OCI-LY3 (cell line): Measurements from ENCODE around the gene CCM2.

ENCODE experiments used
- H2AFZ ChIP-seq: fragments of 200-600, 300-600 bp; shearing (Covaris generic); 2 replicates; pipeline ENCODE4 v1.6.0; 2014; ENCODE audit warnings: antibody characterized with exemption, low read depth, low read length
- H3K27ac ChIP-seq: fragments of 200-600, 300-600 bp; sonication (generic); 2 replicates; pipeline ENCODE4 v1.5.1; 2014; ENCODE audit warnings: mild to moderate bottlenecking, low read length, moderate library complexity, mixed read lengths
- H3K27me3 ChIP-seq: fragments of 200-600, 300-600 bp; sonication (generic); 2 replicates; pipeline ENCODE4 v1.6.1; 2014; ENCODE audit warnings: low read depth, low read length, mixed read lengths
- H3K36me3 ChIP-seq: fragments of 200-600, 300-600 bp; sonication (generic); replicated peaks from 2 replicates; pipeline ENCODE3; 2014; ENCODE audit warnings: low read depth, low read length, mixed read lengths
- H3K4me1 ChIP-seq: fragments of 300-600, 200-600 bp; sonication (generic); 2 replicates; pipeline ENCODE4 v1.6.1; 2014; ENCODE audit warnings: low read length, mixed read lengths
- H3K4me2 ChIP-seq: fragments of 200-600, 300-600 bp; sonication (generic); 2 replicates; pipeline ENCODE4 v1.6.1; 2014; ENCODE audit warnings: low read length, mixed read lengths
- H3K4me3 ChIP-seq: fragments of 300-600, 200-600 bp; sonication (generic); 2 replicates; pipeline ENCODE4 v1.5.1; 2014; ENCODE audit warnings: antibody characterized with exemption, mild to moderate bottlenecking, low read length, moderate library complexity
- H3K79me2 ChIP-seq: fragments of 300-600, 200-600 bp; shearing (Covaris generic); 2 replicates; pipeline ENCODE4 v1.6.1; 2014; ENCODE audit warnings: mild to moderate bottlenecking, low read length, mixed read lengths
- H3K9ac ChIP-seq: fragments of 300-600, 200-600 bp; shearing (Covaris generic); 2 replicates; pipeline ENCODE4 v1.6.0; 2014; ENCODE audit warnings: mild to moderate bottlenecking, low read length, moderate library complexity
- H3K9me3 ChIP-seq: fragments of 200-600, 300-600 bp; shearing (Covaris generic); 2 replicates; pipeline ENCODE4 v1.6.1; 2014; ENCODE audit warnings: low read length, mixed read lengths; ENCODE audit not compliant: insufficient read depth
- H4K20me1 ChIP-seq: fragments of 200-600, 300-600 bp; sonication (generic); 2 replicates; pipeline ENCODE4 v1.6.1; 2016; ENCODE audit warnings: low read length, mixed read lengths; ENCODE audit not compliant: insufficient read depth
- CTCF ChIP-seq: fragments of 200-600, 300-600 bp; sonication (generic); IDR thresholded peaks from 2 replicates; pipeline ENCODE4 v1.5.1; 2014; ENCODE audit warnings: antibody characterized with exemption, low read length, low read depth
- EZH2phosphoT487 ChIP-seq: fragments of 200-600 bp; shearing (Covaris generic); IDR thresholded peaks from 2 replicates; pipeline ENCODE4 v1.6.1; 2018; ENCODE audit warnings: antibody characterized with exemption, mixed run types, low read depth

Gene CCM2

GRCh38 chr7:45007571-45008328 is 7.7 kb downstream of the CCM2 start:
- H3K4me2 ChIP-seq, result no peak overlapping the region
- no peaks in the 10 kb centered on the region for H3K27me3 ChIP-seq

GRCh38 chr7:45013465-45013967 is 13.5 kb downstream of the CCM2 start:
- no peak overlapping the region for H2AFZ ChIP-seq
- no peaks in the 10 kb centered on the region for H3K79me2 ChIP-seq
- no peaks in the 10 kb centered on the region for H3K27me3 ChIP-seq
- TF ChIP-seq CTCF (no peak), EZH2phosphoT487 (no peak)
- H3K9me3 ChIP-seq, result no peaks in the 10 kb centered on the region
- H4K20me1 ChIP-seq, result 0 out of 2 replicates have a peak, but pooled peaks cover 3% of the 10 kb centered on the region
- peaks cover 15% of the 10 kb centered on the region for H3K36me3 ChIP-seq
- H3K27ac ChIP-seq, result no peak overlapping the region
- no peak overlapping the region for H3K4me2 ChIP-seq
- H3K4me3 ChIP-seq, result no peak overlapping the region
- no peak overlapping the region for H3K9ac ChIP-seq
- no peaks in the 10 kb centered on the region for H3K4me1 ChIP-seq

More at GRCh38 chr7:45007571-45008328, 7.7 kb downstream of the CCM2 start:
- Histone ChIP-seq H3K9me3 (no peaks in the 10 kb centered on the region), H3K4me1 (no peaks in the 10 kb centered on the region), H3K79me2 (peaks cover 13% of the 10 kb centered on the region), H4K20me1 (peaks cover 11% of the 10 kb centered on the region; the same call in 1 of the 2 replicates), H3K4me3 (no peak overlapping the region), H3K27ac (no peak overlapping the region), H2AFZ (no peak overlapping the region), H3K9ac (no peak overlapping the region), H3K36me3 (peaks cover 12% of the 10 kb centered on the region)
- TF ChIP-seq EZH2phosphoT487 (no peak), CTCF (no peak)

- H3K4me2 ChIP-seq, result no peak overlapping the region
Measured at GRCh38 chr7:45015313-45015712, 15.3 kb downstream of the CCM2 start.

More at GRCh38 chr7:45015313-45015712, 15.3 kb downstream of the CCM2 start:
- no peaks in the 10 kb centered on the region for H3K79me2 ChIP-seq
- H3K9ac ChIP-seq, result no peak overlapping the region
- no peak overlapping the region for H3K4me3 ChIP-seq
- H3K9me3 ChIP-seq, result no peaks in the 10 kb centered on the region
- no peak for TF ChIP-seq EZH2phosphoT487
- TF ChIP-seq CTCF, result no peak
- H3K4me1 ChIP-seq, result no peaks in the 10 kb centered on the region
- no peak overlapping the region for H2AFZ ChIP-seq
- H3K27ac ChIP-seq, result no peak overlapping the region
- H3K36me3 ChIP-seq, result peaks cover 15% of the 10 kb centered on the region
- 0 out of 2 replicates have a peak, but pooled peaks cover 3% of the 10 kb centered on the region for H4K20me1 ChIP-seq
- no peaks in the 10 kb centered on the region for H3K27me3 ChIP-seq
